GM13977 (cell line): ENCODE data around the gene CDX2.
A peak's percentile ranks its signal among the peaks of the same experiment; 100 is the strongest.

Source experiments
- DNase-seq: peaks from one replicate; pipeline ENCODE4 v3.0.0; 2012; ENCODE audit warnings: low spot score
- in situ Hi-C: fragments of 300-500 bp; cut with MboI; formaldehyde crosslinking; loops from one replicate; pipeline ENCODE4 v1.12.0; 2022; ENCODE audit warnings: low sequenced_read_pairs, low pct_unique_long_range_greater_than_20kb, mixed read lengths, inconsistent platforms; ENCODE audit not compliant: unreplicated experiment
- TF ChIP-seq, protein P1 (sequence below): IDR thresholded peaks from 2 replicates; pipeline ENCODE4 v1.5.1; 2012; ENCODE audit warnings: mild to moderate bottlenecking, control low read depth; ENCODE audit not compliant: insufficient read depth; ENCODE audit errors: extremely low read depth, missing control alignments

Gene CDX2

DNA sequence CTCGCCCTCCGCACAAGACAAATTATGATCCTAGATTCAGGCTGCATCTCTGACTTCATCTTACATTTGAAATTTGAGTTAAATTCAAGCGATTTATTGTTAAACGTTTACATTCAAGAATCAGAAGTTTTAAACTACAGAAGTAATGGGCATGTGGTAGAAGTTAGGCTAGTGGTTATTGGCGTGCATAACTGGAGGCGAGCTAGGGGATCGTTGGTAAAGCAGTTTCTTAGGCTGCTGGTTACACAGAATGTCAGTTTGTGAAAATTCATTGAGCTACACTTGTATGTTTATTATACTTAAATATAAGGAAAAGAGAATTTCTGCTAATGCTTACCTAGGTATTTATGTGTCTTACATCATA, 733 bp upstream of the CDX2 start:
- in situ Hi-C loops, result loop anchor here (5.0 to 10.0 kb wide), 2 partner anchors 43 to 175 kb away; partner anchors contain the start of gene GSX1
- TF ChIP-seq, protein P1, sequence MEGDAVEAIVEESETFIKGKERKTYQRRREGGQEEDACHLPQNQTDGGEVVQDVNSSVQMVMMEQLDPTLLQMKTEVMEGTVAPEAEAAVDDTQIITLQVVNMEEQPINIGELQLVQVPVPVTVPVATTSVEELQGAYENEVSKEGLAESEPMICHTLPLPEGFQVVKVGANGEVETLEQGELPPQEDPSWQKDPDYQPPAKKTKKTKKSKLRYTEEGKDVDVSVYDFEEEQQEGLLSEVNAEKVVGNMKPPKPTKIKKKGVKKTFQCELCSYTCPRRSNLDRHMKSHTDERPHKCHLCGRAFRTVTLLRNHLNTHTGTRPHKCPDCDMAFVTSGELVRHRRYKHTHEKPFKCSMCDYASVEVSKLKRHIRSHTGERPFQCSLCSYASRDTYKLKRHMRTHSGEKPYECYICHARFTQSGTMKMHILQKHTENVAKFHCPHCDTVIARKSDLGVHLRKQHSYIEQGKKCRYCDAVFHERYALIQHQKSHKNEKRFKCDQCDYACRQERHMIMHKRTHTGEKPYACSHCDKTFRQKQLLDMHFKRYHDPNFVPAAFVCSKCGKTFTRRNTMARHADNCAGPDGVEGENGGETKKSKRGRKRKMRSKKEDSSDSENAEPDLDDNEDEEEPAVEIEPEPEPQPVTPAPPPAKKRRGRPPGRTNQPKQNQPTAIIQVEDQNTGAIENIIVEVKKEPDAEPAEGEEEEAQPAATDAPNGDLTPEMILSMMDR, result no peak
- DNase-seq, result no peak

DNA sequence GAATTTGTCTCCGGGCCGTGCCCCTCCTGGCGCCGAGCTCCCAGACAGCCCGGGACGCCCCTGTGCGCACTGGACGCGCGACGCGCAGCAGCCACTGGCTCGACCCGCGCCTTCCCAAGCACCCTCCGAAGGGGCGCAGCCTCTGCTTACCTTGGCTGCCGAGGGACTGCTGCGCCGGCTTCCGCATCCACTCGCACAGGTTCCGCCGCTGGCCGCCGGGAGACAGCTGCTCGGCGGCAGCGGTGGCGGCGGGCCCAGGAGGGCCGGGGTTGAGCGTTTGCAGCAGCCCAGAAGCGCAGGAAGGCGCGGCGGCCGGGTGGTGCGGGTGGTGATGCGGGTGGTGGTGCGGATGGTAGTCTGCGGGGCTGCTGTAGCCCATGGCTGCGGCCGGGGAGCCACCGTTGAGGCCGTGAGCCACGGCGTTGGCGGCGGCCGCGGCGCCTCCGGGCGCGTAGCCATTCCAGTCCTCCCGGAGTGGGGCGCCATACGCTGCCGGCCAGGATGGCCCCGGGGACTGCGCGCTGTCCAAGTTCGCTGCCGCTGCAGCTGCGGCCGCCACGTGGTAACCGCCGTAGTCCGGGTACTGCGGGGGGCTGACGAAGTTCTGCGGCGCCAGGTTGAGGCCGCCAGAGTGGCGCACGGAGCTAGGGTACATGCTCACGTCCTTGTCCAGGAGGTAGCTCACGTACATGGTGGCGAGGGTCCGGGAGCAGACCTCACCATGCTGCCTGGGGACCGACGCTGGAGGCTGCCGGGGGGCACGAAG, 616 bp downstream of the CDX2 start:
- TF ChIP-seq, protein P1, result no peak
- in situ Hi-C loops, result no loop called here
- peak; percentile 47 for DNase-seq

GRCh38 chr13:27967736-27968315, 1.3 kb downstream of the CDX2 start:
- TF ChIP-seq, protein P1, result no peak
- DNase-seq, result peak; percentile 31
- in situ Hi-C loops, result no loop called here

GRCh38 chr13:27967203-27967735, 1.8 kb downstream of the CDX2 start:
- peak; percentile 46 for DNase-seq
- in situ Hi-C loops, result no loop called here
- TF ChIP-seq, protein P1, result no peak

DNA sequence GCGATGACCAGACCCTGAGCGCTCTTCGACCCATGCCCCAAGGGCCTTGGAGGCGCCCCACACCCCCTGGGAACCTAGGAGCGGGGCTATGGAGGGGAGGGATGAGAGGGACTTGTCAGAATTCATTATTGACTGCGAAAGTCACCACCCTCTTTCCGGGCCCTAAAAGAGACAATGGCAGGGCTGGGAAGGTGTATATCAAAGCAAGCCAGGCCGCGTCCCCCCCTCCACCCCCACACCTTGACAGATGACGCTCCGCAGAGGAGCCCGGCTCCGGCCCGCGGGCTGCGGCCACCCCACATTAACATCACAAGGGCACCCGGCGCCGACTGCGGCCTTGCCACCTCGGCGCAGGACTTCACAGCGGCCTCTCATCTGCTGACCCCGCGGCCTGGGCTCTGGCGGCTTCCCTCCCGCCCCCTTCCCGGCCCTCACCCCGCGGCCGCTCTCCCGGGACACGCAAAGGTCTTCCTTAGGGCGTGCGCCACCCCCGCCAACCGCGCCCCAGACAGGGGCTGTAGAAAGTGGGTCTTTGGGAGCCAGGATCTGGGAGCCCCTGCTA, 2.4 kb downstream of the CDX2 start:
- DNase-seq, result no peak
- in situ Hi-C loops, result no loop called here
- TF ChIP-seq, protein P1, result no peak

DNA sequence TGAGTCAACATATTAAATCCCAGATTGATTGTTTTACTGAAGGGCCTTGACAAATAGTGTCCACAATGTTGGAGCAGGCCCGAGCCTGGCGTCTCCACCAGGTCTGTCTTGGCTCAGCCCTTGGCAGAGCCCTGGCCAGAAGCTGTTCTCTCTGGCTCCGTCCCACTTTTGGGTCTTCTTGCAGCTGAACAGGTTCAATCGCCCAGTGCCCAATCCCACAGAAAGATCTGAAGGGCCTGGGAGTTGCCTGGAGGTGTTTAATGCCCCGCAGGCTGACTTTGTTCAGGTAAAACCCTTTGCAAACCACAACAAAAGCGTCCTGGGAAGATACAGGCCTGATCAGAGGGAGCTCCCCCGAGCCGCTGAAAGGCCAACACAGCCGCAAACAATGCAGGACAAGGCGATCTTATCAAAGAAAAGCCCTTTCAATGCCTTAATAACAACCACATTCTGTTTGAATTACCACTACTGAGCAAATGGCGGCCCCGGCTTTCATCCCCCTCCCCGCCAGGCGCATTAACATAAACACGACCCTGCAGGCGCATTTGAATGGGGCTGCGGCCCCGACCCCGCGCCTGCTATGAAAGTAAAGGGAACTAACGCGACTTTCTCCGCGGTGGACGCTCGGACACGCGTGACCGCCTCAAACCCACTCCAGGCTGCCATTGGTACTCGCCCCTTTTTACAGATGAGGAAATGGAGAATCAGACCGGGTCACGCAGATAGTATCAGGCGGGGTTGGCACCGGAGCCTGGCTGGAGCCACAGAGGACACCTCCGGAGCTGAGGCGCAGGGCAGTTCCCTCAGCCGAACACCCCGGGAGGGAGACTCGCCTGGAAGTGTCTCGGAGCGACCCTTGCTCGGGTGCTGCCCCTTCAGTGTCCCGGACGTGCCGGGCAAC, 3.1 kb downstream of the CDX2 start:
- in situ Hi-C loops, result no loop called here
- TF ChIP-seq, protein P1, result no peak
- DNase-seq, result peak; percentile 34
